Measurements from ENCODE around the gene SLC6A8.
"Not testable (repeated sequence)": the region's sequence is repeated elsewhere in the genome, so short reads cannot be mapped to it uniquely, and the experiment has no call there.

SLC6A8 gene

GRCh38 chrX:153688911-153689590 is 1.3 kb downstream of the SLC6A8 start:
- H3K9ac ChIP-seq = no peak overlapping the region
- H3K27ac ChIP-seq = no peak overlapping the region
- H3K27me3 ChIP-seq (ENCODE audit: control insufficient read depth, insufficient read depth, low read length) = no peaks in the 10 kb centered on the region
- no peaks in the 10 kb centered on the region for H3K79me2 ChIP-seq
- H3K9me3 ChIP-seq (ENCODE audit: control insufficient read depth, low read length) = no peaks in the 10 kb centered on the region
- no peak overlapping the region for H3K4me3 ChIP-seq (ENCODE audit: low read depth, low read length)
- TF ChIP-seq CTCF (IDR thresholded peaks at IDR 0.05) = no peak
- H3K36me3 ChIP-seq (ENCODE audit: control insufficient read depth, insufficient read depth, low read length) = no peaks in the 10 kb centered on the region
- peak overlapping the region; percentile 44 for H3K4me2 ChIP-seq (ENCODE audit: low read length)
- no peak overlapping the region for H2AFZ ChIP-seq
- no peaks in the 10 kb centered on the region for H3K4me1 ChIP-seq

DNA sequence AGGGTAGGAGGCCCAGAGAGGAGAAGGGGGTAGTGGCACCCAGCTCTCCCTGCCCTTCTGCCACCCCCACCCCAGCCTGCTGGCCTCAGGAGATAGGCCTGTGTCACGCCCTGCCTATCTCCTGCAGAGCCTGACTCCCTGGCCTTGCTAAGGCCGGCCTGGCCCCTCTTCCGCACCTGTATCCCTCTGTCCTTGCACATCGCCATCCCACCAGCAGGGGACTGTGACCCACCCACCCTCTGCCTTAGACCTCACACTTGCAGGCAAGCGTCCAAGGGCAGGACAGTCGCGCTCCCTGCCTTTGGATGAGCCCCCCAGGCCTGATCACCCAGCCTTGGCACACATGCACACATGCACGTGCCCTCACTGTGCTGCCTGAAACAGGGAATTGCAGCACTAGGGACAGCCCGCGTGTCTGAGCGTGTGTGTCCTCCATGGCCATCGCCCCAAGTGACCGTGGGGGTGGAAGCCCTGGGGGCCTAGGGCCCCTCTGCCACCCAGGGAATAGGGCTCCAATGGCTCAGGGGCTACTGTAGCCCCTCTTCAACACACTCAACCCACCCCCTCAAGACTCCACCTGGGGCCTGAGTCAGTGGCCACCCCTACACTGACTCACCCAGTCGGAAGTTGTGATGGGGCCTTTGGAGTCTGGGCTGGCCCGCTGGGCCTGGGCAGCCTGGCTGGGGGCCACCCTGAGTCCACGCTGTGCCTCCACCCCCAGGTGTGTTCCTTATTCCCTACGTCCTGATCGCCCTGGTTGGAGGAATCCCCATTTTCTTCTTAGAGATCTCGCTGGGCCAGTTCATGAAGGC is 2.1 kb downstream of the SLC6A8 start:
- Histone ChIP-seq H3K4me1 (no peaks in the 10 kb centered on the region), H3K9ac (no peak overlapping the region), H2AFZ (no peak overlapping the region), H3K9me3 (ENCODE audit: control insufficient read depth, low read length) (no peaks in the 10 kb centered on the region), H3K4me3 (ENCODE audit: low read depth, low read length) (no peak overlapping the region), H3K27ac (no peak overlapping the region), H3K79me2 (no peaks in the 10 kb centered on the region), H3K36me3 (ENCODE audit: control insufficient read depth, insufficient read depth, low read length) (no peaks in the 10 kb centered on the region), H3K4me2 (ENCODE audit: low read length) (peak overlapping the region; percentile 44), H3K27me3 (ENCODE audit: control insufficient read depth, insufficient read depth, low read length) (no peaks in the 10 kb centered on the region)
- TF ChIP-seq CTCF (IDR thresholded peaks at IDR 0.05) = no peak

DNA sequence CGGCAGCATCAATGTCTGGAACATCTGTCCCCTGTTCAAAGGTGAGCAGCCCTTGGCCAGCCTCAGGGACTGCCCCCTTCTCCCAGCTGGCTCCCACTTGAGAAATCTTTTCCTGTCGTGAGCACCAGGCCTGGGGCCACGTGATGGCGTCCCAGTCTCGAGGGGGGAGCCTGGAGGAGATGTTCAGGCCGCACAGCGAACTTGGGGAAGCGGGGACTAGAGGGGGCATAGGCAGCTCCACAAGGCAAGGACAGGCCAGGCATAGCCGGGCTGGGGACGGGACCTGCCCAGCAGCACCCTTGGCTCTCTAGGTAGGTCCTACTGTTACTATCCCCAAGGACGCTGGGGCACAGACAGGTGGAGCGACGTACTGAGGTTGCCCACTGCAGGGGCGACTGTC is 2.7 kb downstream of the SLC6A8 start:
- no peak for TF ChIP-seq CTCF (IDR thresholded peaks at IDR 0.05)
- Histone ChIP-seq H3K9ac (no peak overlapping the region), H3K4me2 (ENCODE audit: low read length) (no peak overlapping the region), H3K4me1 (no peaks in the 10 kb centered on the region), H3K36me3 (ENCODE audit: control insufficient read depth, insufficient read depth, low read length) (no peaks in the 10 kb centered on the region), H3K27ac (no peak overlapping the region), H3K27me3 (ENCODE audit: control insufficient read depth, insufficient read depth, low read length) (no peaks in the 10 kb centered on the region), H3K9me3 (ENCODE audit: control insufficient read depth, low read length) (no peaks in the 10 kb centered on the region), H2AFZ (no peak overlapping the region), H3K4me3 (ENCODE audit: low read depth, low read length) (no peak overlapping the region), H3K79me2 (no peaks in the 10 kb centered on the region)

DNA sequence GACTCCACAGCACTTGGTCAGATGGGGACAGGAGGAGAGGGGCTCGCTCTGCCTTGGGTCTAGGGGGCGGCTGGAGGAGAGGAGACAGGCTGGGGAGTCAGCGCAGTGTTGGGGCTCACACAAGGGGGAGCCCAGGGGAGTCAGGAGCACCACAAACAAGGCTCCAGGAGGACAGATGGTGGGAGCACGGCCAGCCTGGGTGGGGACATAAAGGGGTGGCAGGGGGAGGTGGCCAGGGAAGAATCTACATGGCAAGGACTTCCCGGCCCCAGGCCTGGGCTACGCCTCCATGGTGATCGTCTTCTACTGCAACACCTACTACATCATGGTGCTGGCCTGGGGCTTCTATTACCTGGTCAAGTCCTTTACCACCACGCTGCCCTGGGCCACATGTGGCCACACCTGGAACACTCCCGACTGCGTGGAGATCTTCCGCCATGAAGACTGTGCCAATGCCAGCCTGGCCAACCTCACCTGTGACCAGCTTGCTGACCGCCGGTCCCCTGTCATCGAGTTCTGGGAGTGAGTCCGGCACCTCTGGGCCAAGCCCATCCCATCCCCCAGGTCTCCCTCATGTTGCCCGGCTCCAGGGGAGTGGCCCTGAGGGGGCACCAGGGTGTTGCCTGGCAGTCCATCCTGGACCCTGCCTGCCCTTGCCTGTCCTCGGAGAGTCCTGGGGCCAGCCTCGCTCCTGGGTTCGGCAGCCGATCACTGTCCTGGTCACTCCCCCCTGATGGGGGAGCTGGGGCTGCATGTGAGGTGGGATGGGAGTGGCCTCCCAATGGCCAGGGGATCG is 3.5 kb downstream of the SLC6A8 start:
- not testable (repeated sequence) for H3K27me3 ChIP-seq (ENCODE audit: control insufficient read depth, insufficient read depth, low read length); H3K27ac ChIP-seq; H3K9ac ChIP-seq; H3K36me3 ChIP-seq (ENCODE audit: control insufficient read depth, insufficient read depth, low read length); H3K79me2 ChIP-seq; H3K4me1 ChIP-seq; H3K9me3 ChIP-seq (ENCODE audit: control insufficient read depth, low read length); H3K4me2 ChIP-seq (ENCODE audit: low read length); H3K4me3 ChIP-seq (ENCODE audit: low read depth, low read length); H2AFZ ChIP-seq

- Histone ChIP-seq H3K9me3 (ENCODE audit: control insufficient read depth, low read length) (no peaks in the 10 kb centered on the region), H3K36me3 (ENCODE audit: control insufficient read depth, insufficient read depth, low read length) (no peaks in the 10 kb centered on the region), H3K4me2 (ENCODE audit: low read length) (no peak overlapping the region), H2AFZ (no peak overlapping the region), H3K79me2 (no peaks in the 10 kb centered on the region), H3K9ac (no peak overlapping the region), H3K27ac (no peak overlapping the region), H3K4me3 (ENCODE audit: low read depth, low read length) (no peak overlapping the region), H3K27me3 (ENCODE audit: control insufficient read depth, insufficient read depth, low read length) (no peaks in the 10 kb centered on the region), H3K4me1 (no peaks in the 10 kb centered on the region)
- no peak for TF ChIP-seq CTCF (IDR thresholded peaks at IDR 0.05)
Measured at GRCh38 chrX:153692003-153692402, 4.3 kb downstream of the SLC6A8 start.
